Measurements from ENCODE around the gene GABBR2.

The GABBR2 gene

DNA sequence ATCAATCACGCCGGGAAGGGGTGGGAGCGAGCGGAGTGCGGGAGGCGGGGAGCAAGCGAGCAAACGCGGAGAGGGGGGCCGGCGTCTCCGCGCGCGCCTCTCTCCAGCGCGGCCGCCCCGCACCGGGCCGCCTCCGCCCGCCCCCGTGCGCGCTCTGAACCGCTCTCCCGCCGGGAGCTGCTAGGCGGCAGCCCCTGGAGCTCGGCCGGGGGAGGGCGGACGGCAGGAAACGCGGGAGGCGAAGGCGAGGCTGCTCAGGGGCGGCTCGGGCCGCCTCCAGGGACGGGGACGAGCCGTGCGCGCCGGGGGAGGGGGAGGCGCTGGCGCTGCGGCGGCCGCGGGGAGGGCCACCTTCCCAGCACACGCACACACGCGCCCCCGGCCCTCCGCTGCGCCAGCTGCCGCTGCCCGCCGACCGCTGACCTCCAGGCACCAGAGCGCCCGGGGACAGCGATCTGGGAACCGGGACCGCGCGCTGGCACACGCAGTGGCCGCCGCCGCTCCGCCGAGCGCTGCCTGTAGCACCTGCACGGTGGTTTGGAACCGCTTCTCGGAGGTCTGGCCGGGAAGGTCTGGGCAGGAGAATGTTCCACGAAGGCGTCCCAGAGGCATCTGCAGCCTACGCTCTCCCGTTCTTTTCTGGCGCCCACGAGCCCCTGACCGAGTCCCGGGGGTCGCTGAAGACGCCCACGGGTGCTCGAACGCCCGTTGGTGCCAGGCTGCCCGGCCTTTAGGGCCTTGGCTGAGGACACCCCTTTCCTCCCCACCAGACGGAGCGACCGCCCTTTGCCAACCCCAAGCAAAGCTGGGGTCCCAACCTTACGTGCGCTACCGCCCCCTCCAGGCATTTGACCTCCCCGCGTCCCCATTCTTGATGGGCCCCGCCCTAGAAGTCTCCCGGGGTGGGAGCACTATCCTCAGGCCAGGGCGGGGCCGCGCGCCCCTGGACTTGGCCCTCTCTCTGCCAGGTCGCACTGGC, at the start of gene GABBR2:
TSS of gene GABBR2 (minus strand) at position 3 of the 979 bp plus-strand sequence. CDS start 198 bp downstream, outside the sequence.
- DNase-seq (ENCODE audit: low read depth) = no peak

DNA sequence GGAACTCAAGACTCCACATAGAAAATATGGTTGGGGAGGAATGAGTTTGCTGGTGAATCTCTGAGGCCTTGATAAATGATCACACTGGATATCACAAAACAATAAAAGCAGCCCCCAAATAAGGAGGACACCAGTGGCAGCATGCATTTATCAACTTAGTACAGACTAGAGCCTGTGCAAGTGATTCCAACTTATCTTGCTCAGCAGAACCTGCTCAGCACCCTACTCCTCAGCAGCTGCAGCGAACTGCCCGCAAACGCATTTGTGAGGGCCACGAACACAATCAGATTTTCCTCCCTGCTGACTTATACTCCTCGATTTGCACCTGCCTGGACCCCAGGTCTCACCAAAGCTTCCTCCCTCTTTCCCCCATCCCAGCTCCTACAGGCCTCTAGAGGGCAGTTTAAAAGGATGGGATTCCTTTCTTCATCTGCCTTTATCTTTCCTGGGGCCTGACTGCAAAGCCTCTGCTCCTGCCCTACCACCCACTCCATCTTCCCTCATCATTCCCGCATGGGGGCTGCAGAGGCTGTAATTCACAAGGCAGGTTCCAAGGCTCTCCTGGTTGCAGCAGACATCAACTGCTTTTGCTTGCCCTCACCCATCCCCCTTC, 46.4 kb upstream of the GABBR2 start:
- no peak for DNase-seq (ENCODE audit: low read depth)

DNA sequence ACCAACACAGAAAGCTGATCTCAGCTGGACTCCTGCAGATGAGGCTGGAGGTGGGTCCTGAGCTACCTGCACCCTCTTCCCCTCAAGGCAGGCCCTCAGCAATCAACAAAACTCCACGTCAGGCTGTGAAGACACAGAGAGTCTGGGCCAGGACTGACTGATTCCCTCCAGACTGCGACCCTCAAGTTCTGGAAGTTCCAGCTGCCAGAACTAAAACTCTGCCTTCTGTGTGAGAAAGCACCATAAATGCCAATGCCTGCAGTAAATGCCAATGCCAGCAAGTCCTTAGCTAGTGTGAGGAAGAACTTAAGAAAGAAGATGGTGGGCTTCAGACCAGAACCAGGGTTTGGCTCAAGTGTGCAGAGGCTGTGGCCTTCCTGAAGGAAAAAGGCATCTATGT, 42.5 kb upstream of the GABBR2 start:
- DNase-seq (ENCODE audit: low read depth) = no peak

DNA sequence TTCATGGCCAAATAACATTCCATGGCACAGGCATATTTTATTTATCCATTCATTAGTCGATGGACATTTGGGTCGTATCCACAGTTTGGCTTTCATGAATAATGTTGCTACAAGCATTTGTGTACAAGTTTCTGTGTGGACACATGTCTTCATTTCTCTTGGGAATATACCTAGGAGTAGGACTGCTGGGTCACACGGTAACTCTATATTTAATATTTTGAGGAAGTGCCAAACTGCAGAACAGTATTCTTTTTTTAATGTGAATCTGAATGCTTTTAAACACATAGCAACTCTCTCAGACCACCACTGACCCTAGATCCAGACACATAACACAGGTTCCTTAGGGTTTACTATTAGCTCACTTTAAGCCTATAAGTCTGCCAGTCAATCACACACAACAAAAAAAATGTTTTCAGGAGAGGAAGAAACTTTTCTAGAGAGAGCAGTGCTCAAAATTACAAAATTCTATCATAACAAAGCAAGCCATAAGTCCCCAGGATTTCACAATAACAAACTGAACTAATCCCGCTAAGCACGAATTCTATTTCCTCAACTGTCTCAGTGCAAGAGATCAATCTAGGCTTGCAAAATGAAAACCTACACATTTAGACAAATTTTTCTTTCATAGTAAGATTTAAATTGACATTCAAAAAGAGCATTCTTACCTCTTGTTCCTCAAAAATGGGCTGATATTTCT, 41.8 kb upstream of the GABBR2 start:
- no peak for DNase-seq (ENCODE audit: low read depth)

DNA sequence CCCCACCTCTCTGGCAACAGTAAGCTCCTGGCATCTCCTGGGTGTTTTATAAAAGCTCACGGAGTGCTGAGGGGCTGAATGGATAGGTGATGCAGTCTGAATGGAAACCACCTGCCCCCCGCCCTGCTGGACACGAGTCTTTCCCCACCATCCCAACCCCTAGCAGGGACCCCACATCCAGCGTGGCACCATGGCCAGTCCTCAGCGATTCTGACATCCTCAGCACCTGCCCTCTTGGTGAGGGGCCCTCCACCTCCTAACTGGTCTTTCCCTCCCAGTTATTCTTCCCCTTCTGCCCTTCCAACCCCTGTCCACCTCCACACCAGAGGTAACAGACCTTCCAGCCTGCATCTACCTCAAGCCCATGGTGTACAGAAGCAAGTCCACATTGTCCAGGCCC, 38.7 kb upstream of the GABBR2 start:
- no peak for DNase-seq (ENCODE audit: low read depth)

DNA sequence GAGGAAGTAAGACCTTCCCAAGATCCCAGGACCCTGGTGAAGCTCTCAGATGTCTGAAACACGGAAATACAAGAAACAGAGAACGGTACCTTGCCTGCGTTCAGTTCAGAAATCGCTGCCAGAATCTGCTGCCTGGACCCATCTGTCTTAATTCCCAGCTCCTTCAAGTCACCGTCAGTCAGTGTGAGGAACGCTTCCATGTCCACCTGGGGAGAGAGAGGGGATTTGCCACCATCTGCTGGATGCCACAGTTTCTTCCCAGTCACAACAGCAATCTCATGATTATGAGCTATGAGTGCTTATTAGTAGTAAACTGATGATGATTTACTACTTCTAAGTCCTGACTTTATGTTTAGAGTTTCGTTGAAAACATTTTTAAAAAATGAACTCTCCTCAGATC, 36.7 kb upstream of the GABBR2 start:
- no peak for DNase-seq (ENCODE audit: low read depth)

- no peak for DNase-seq (ENCODE audit: low read depth)
These were observed 35.3 kb upstream of the GABBR2 start for GRCh38 chr9:98743818-98744611.

DNA sequence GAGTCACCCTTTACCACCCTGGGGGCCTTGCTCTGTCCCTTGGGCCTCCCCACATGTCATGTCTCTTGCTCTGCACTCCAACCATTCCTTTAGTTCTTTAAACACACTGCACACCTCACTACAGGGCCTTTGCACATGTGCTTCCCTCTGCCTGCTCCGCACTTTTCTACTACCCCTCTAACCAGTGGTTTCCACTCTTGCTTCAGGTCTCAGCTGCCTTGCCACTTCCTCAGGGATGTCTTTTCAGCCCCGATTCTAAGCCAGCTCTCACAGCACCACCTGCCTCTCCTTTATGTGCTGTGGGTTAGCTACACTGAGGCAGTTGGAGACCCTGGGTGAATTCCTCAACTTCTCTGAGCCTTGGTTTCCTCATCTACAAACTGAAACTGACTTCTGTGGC, 34.6 kb upstream of the GABBR2 start:
- no peak for DNase-seq (ENCODE audit: low read depth)

DNA sequence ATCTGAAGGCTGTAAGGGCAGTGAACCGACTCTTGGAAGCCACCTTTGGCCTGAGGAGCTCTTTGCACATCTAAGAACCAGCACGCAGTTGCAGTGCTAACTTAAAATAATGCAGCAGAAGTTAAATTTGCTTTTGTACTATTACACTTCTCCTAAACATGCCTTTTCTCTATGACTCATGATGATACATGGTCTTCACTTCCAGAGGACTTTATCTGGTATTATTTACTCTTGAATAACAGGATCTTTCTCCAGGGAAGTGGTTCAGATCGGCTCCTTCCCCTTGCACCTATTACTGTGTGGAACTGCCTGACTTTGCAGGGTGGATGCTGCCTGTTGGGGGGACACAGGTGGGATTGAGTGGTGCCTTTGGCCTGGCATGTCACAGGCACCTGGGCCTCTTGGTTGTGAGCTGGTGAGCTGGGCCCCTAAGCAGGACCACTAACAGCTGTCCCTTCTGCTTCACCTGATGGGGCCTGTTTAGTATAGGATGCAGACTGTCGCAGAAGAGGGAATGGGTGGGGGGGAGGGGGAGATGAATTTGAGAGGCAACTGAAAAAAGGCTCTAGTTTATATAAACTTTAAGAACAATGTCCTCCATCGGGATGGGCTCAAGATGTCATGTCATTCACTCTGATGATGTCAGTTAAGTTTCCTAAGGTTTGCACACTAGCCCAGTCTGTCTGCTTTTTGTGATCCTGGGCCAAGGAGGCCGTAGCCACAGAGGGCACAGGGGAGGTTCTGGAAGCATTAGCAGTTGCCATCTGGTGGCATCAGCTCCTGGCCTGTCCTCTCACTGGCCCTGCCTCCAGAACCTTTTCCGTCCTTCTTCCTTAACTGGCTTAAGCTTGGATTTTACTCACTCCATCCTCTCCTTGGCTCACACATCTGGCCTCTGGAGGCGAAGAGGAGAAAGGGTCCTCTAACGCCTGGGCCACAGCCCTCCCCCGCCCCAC, 33.9 kb upstream of the GABBR2 start:
- DNase-seq (ENCODE audit: low read depth) = no peak

- no peak for DNase-seq (ENCODE audit: low read depth)
These were observed 31.6 kb upstream of the GABBR2 start for GRCh38 chr9:98740226-98740881.

- DNase-seq (ENCODE audit: low read depth) = no peak
These were observed 30.0 kb upstream of the GABBR2 start for GRCh38 chr9:98738741-98739140.

DNA sequence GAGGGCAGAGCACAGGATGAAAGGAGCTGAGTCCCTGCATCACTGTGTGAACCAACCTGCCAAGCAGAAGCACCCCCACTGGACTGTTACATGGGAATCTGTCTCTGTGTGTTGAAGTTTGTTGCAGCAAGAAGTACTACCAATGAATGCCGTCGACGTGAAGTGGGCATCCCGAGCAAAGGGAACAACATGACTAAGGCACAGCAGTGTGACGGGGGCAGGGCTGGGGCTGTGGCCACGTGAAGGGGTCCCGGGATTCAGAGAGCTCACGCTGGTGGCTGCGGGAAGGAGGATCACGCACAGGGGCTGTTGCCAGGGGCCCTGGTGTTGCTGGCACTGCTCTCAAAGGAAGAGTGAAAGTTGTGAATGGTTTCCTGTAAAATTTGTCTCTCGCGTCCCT, 27.5 kb upstream of the GABBR2 start:
- no peak for DNase-seq (ENCODE audit: low read depth)

GRCh38 chr9:98732801-98733200, 24.1 kb upstream of the GABBR2 start:
- no peak for DNase-seq (ENCODE audit: low read depth)

GRCh38 chr9:98732091-98732490, 23.4 kb upstream of the GABBR2 start:
- DNase-seq (ENCODE audit: low read depth) = no peak

DNA sequence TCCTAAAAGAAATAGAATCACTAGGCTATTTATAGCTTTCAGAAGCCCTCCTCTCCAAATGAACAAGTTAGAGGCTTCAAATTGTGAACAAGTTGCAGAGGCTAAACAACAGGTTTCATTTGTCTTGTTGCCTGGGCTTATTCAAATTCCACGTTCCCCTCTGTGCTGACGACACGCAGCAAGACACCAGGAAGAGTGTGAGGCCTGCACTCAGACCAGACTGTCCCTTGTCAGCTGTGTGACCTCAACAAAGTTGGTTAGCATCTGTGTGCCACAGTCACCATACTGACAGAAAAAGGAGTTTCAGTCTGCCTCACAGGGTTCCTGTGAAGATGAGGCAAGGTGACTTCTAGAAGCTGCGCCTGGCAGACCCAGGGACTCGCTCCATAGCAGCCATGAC, 22.1 kb upstream of the GABBR2 start:
- DNase-seq (ENCODE audit: low read depth) = no peak

- DNase-seq (ENCODE audit: low read depth) = no peak
These were observed 19.8 kb upstream of the GABBR2 start for GRCh38 chr9:98728500-98728899.

- no peak for DNase-seq (ENCODE audit: low read depth)
These were observed 18.7 kb upstream of the GABBR2 start for GRCh38 chr9:98727428-98727827.

DNA sequence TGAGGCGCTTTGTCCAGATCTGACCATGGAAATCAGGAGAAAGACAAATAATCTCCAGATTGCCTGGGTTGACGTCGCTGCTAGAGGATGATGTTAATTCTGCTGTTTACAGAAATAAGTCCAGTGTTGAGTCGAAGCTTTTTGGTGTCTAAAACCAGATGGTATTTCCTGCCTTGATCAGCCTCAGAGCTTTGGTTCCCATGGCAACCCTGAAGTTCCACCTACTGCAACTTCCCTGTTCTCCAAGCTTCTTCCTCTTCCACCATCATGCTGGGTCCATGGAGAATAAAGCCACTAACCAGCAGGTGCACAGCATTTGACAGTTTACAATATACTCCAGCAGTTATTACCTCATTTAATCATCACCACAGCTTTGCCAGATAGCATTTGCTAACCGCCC, 18.0 kb upstream of the GABBR2 start:
- no peak for DNase-seq (ENCODE audit: low read depth)

- DNase-seq (ENCODE audit: low read depth) = no peak
These were observed 16.2 kb upstream of the GABBR2 start for GRCh38 chr9:98724810-98725530.

- DNase-seq (ENCODE audit: low read depth) = no peak
These were observed 12.9 kb upstream of the GABBR2 start for GRCh38 chr9:98721643-98722042.
